Right lobe of liver (tissue), 6 donors: ENCODE results near the gene SORBS2. TPM values are rescaled to one million over a fixed set of nuclear protein-coding genes. Genes with fewer than 3 reads are reported as not detected.

Experiments used
- ATAC-seq, 4 donors: fragments of 200-7000 bp; cut with Tn5 transposase; one replicate each; pipeline ENCODE4 v1.9.1; 2020; ENCODE audit warnings: mild to moderate bottlenecking in 4 of 4, moderate library complexity in 4 of 4
- DNase-seq, 3 donors: peaks; one replicate each; pipeline ENCODE4 v3.0.0-alpha.2; 2020
- H3K27ac ChIP-seq, 3 donors: fragments of 200-600 bp; one replicate each; pipeline ENCODE4 v1.8.0; 2022
- H3K27me3 ChIP-seq, 2 donors: fragments of 200-600 bp; one replicate each; pipeline ENCODE4 v1.8.0; 2022
- H3K36me3 ChIP-seq, 4 donors: fragments of 200-600 bp; sonication (generic) in 1 of 4; one replicate each; pipeline versions ENCODE4 v1.5.1 to v1.8.0; 2017 to 2022; ENCODE audit warnings: control low read depth in 1 of 4
- H3K4me1 ChIP-seq, 4 donors: fragments of 200-600 bp; sonication (generic) in 1 of 4; one replicate each; pipeline versions ENCODE4 v1.5.1 to v1.8.0; 2017 to 2022; ENCODE audit warnings: control low read depth in 1 of 4
- H3K4me3 ChIP-seq, 3 donors: fragments of 200-600 bp; one replicate each; pipeline ENCODE4 v1.8.0; 2022
- H3K9me3 ChIP-seq, 4 donors: fragments of 200-600 bp; sonication (generic) in 1 of 4; one replicate each; pipeline versions ENCODE4 v1.5.1 to v1.8.0; 2017 to 2022; ENCODE audit warnings: control low read depth in 1 of 4
- POLR2A ChIP-seq: fragments of 450-650 bp; IDR thresholded peaks from one replicate; pipeline ENCODE4 v1.6.1; 2017; ENCODE audit warnings: antibody characterized with exemption, mild to moderate bottlenecking
- WGBS: methylation state at CpG from one replicate; pipeline ENCODE4 v1.1.6; 2018; ENCODE audit warnings: low coverage, low lambda C conversion rate; ENCODE audit not compliant: insufficient coverage; ENCODE audit errors: missing lambda C conversion rate; 5-methylcytosine and 5-hydroxymethylcytosine counted together
- intact Hi-C, 2 donors: fragments of 100-400 bp; cut with DNase I; formaldehyde crosslinking; loops; one replicate each; pipeline versions ENCODE4 v1.11.2 to v1.14.1; 2022
- total RNA-seq, 6 experiments: library from RNA; depleted of rRNA in 2 of 6; stranded (reverse); fragments of >200 nt in 2 of 6; fragmentation: NEBNext Ultra II Directional in 3 of 6; extraction: Animal tissue kit (Norgen Biotek cat#: 25700) in 3 of 6; gene quantifications; one replicate each; pipeline versions ENCODE4 v1.1.0 to v1.2.4, GENCODE V29; 2016 to 2023
- TF ChIP-seq, protein P1 (sequence below), 4 donors: fragments of 200-600 bp in 3 of 4; fragments of 450-650 bp in 1 of 4; IDR thresholded peaks; one replicate each; pipeline versions ENCODE4 v1.5.1 to v1.8.0; 2016 to 2022; ENCODE audit warnings: antibody characterized with exemption in 4 of 4, mild to moderate bottlenecking in 2 of 4
- donor health status: DM: no; HTN: yes; CAD: no.
- donor health status: DM: no; HTN: no; CAD: no.
- donor health status: DM: no; HTN: no; CAD: no.
- donor health status: DM: no; HTN: yes; CAD: no.
- donor health status: DM: no; HTN: yes; CAD: no.

SORBS2 gene
- total RNA-seq, 6 experiments from 2014 or later: 60.8 to 144 (median 107) TPM

DNA sequence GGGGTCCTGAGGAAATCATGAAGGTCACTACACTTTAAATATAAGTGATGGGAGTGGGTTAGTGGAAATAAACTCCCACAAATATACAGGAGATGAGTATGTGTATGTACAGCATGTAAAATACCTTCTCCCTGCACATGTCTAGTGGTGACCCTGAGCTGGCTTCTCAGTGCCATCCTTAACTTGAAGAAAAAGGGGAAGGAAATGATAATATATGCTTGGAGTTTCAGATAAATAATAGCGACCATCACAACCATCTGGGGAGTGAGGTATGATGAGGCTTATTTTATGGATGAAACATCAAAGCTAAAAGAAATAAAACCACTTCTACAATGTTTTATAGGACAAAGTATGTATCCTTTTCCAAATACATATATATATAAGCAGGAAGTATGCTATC, 41.0 kb upstream of the SORBS2 start:
- Histone ChIP-seq H3K36me3 (no peaks in the 10 kb centered on the region), H3K9me3 (no peaks in the 10 kb centered on the region), H3K27ac (no peak overlapping the region), H3K27me3 (no peaks in the 10 kb centered on the region), H3K4me1 (no peaks in the 10 kb centered on the region), H3K4me3 (no peak overlapping the region)
- TF ChIP-seq POLR2A: no peak
- TF ChIP-seq, protein P1, sequence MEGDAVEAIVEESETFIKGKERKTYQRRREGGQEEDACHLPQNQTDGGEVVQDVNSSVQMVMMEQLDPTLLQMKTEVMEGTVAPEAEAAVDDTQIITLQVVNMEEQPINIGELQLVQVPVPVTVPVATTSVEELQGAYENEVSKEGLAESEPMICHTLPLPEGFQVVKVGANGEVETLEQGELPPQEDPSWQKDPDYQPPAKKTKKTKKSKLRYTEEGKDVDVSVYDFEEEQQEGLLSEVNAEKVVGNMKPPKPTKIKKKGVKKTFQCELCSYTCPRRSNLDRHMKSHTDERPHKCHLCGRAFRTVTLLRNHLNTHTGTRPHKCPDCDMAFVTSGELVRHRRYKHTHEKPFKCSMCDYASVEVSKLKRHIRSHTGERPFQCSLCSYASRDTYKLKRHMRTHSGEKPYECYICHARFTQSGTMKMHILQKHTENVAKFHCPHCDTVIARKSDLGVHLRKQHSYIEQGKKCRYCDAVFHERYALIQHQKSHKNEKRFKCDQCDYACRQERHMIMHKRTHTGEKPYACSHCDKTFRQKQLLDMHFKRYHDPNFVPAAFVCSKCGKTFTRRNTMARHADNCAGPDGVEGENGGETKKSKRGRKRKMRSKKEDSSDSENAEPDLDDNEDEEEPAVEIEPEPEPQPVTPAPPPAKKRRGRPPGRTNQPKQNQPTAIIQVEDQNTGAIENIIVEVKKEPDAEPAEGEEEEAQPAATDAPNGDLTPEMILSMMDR (IDR thresholded peaks at IDR 0.05): no peak
- intact Hi-C loops: no loop called here
- 32% methylated on average over 1 of the region's 1 CpG for WGBS
- DNase-seq (no peak), ATAC-seq (no peak)

DNA sequence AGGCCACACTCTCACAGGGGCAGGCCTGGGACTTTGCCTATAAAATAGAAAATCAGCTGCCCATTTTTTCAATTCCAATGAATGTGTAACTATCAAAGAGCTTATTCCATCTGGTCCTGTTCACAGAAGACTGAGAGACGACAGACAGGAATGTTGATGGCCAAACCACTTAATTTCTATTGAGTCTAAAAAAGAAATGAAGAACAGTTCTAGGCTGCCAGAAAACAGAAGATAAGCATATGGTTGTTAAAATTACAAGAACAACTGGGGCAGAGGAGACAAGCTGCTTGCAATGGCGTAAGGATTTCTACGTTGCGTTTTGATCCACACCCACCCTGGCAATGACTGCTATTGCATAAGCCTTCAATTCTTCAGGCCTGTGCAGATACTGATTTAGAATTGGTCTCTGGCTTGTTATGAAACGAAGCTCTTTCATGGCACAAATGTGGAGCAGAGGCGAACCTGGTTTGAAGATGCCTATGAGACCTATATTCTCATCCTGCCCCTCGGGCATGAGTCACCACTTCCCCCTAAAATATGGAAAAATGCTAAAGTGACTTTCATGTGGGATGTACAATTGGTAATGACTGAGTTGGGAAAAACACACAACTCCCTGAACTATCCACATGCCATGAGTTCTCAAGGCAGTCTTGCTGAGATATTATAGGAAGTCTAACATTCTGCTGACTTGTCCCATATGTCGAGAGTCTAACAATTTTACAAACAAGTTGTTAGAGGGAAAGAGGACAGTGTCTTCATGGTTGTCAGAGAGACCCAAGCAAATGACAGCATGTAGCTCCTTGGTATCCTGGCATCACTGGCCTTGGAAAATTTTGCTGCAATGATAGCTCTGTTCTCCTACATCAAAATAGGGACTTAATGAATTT, 37.9 kb upstream of the SORBS2 start:
- Histone ChIP-seq H3K27me3 (no peaks in the 10 kb centered on the region), H3K4me3 (no peak overlapping the region), H3K27ac (no peak overlapping the region), H3K9me3 (no peaks in the 10 kb centered on the region), H3K4me1 (no peaks in the 10 kb centered on the region), H3K36me3 (no peaks in the 10 kb centered on the region)
- ATAC-seq (no peak), DNase-seq (no peak)
- TF ChIP-seq, protein P1 (IDR thresholded peaks at IDR 0.05): no peak
- no peak for TF ChIP-seq POLR2A
- 76% methylated on average over 8 of the region's 8 CpGs for WGBS
- intact Hi-C loops: no loop called here

DNA sequence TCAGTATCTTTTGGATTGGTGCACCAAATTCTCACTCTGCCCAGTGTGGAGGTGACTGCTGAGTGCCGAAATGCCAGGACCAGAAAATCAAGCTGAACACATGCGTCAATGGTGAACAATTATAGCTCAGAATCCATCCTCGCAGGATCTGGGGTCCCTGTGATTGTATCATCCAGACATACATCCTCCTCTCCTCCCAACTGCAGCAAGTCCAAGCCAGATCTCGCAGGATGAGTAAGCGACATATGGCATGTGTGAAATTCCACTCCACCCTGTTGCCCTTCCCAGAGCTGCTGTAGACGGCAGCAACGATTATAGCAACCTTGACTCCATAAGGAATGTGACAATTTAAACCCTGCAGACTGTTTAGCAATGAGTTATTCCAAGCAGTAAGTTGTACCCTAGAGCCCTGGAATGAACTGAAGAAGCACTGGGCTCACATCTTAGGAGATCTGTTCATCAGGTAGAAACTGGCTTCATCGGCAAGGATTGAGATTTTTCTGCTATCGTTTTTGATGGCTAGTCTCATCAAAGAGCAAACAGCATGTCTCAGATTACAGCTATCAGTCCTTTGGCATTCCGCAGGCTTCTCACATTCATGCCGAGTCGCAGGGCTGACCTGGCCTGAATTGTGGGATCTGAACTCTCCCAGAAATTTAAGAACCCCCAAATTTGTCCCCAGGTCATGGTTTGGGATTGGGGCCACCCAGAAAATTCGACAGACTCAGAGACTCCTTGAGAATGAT, 35.5 kb upstream of the SORBS2 start:
- Histone ChIP-seq H3K36me3 (no peaks in the 10 kb centered on the region), H3K27me3 (no peaks in the 10 kb centered on the region), H3K27ac (no peak overlapping the region), H3K4me1 (no peaks in the 10 kb centered on the region), H3K4me3 (no peak overlapping the region), H3K9me3 (no peaks in the 10 kb centered on the region)
- intact Hi-C loops: no loop called here
- ATAC-seq (no peak), DNase-seq (no peak)
- 72% methylated on average over 11 of the region's 13 CpGs for WGBS
- TF ChIP-seq, protein P1 (IDR thresholded peaks at IDR 0.05): no peak
- no peak for TF ChIP-seq POLR2A

DNA sequence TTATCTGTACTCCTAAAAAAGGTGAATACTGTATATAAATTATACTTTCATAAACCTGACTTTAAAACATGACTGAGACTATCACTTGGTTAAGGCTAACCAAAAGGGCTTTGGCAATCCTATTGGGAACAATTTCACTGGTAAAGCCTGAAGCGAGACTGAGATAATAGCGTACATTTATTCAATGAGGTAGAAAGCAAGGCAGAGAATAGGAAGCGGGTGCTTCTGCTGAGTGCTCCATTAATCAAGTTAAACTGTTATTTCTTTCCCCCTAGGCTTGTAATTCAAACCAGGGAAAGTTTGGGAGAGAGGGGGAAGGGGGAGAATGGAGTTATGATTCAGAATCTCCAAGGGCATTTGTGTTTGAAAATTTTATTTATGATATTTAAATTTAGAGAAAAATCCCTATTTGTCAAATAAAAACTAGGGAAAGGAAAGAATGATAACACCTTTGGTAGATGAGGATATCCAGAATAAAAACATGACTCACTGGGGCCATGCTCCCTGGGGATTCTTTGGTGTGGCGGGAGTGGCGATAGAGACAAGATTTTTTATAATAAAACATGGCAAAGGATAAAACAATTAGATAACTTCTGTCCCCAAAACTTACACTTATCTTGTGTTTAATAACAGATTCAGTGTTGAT, 34.6 kb upstream of the SORBS2 start:
- whole genome bisulfite sequencing: 98% methylated on average over 5 of the region's 5 CpGs
- H3K27ac ChIP-seq: no peak overlapping the region
- no peaks in the 10 kb centered on the region for H3K4me1 ChIP-seq
- intact Hi-C loops: no loop called here
- no peaks in the 10 kb centered on the region for H3K27me3 ChIP-seq
- no peak for ATAC-seq
- H3K4me3 ChIP-seq: no peak overlapping the region
- DNase-seq: no peak
- no peaks in the 10 kb centered on the region for H3K9me3 ChIP-seq
- TF ChIP-seq, protein P1 (IDR thresholded peaks at IDR 0.05): no peak
- no peak for TF ChIP-seq POLR2A
- H3K36me3 ChIP-seq: no peaks in the 10 kb centered on the region
